ENCODE data around the gene HDHD5.

HDHD5 gene

DNA sequence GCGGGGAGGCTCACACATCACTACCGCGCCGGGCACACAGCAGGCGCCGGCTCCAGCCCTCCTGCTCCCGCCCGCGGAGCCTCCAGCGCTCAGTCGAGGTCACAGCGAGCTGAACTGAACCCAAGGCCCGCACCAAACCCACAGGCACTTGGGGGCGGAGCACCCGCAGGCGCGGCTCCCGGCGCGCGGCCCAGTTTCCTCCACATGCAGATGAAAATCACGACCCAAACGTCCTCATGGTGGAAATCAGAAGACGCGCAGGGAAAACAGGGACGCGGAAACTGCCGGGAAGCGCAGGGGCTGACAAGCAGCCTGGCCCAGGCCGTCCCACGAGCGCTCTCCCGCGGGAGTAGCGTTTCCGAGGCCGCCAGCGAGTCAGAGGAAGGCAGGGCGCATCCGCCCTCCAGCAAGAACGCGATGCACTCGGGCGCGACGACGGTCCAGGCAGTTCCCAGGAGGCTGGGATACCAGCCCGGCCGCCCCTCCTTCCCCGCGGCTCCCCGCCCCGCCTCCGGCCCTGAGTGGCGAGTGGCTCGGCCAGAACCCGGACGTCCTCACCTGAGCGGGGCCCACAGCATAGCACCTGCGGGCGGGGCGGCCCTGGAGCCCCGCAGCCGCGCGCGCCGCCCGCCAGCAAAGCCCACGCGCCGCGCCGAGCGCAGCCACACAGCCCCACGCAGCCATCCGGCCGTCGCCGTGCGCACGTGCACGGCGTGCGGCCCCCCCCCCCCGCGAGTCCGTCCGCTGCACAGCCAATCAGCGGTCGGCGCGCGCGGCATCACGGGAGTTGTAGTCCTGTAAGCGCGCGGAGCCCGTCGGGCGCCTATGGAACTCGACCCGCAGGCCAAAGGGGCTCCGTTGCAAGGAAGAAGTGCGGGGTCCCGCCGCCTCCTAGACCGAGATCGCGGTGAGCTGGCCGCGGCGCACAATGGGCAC lies at the start of gene HDHD5:
HDHD5 (minus strand) TSS at position 710 of the 936 bp plus-strand sequence; CDS start at position 684, 26 bp downstream.
- peak; percentile 89 for DNase-seq

DNA sequence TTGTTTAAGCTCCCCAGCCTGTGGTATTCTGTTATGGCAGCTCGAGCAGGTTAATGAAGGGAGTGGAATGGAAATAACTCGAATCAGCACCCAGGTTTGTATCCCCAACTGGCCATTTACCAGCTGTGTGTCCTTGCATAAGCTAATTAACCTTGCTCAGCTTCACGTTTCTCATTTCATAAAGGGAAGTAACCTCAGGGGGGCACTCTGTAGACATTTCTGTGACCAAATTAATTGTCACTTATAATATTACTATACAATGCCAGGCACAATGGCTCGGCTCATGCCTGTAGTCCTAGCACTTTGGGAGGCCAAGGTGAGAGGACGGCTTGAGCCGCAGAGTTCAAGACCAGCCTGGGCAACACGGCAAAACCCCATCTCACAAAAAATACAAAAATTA lies 46.4 kb upstream of the HDHD5 start:
- DNase-seq, result no peak

DNA sequence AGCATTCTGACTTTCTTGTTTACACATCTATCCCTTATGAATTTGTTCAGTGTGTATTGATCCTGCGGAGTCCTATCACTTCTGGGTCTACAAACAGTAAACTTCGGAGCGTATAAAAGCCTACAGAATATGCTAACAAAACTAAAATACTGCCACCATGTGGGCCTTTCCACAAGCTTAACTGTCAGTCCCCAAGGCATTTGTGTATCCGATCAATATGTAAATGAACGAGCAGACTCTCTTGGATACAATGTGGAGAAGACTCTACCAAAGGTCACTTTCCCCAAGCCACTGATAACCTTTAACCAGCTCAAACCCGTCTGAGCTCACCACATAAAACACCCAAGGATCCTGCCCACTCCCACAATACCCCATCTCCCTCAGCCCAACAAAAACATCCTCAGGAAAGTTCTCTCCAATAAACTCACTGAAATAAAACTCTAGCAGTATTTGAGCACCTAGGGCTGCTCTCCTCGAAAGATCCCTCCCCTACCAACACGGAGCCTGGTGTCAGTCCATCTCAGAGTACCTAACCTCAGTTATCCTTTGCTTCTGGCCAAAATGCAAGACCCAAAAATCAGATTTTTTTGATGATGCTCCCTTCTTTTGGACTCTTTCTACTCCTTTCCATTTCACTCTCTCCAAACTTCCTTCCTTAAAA lies 42.3 kb upstream of the HDHD5 start:
- peak; percentile 10 for DNase-seq

DNA sequence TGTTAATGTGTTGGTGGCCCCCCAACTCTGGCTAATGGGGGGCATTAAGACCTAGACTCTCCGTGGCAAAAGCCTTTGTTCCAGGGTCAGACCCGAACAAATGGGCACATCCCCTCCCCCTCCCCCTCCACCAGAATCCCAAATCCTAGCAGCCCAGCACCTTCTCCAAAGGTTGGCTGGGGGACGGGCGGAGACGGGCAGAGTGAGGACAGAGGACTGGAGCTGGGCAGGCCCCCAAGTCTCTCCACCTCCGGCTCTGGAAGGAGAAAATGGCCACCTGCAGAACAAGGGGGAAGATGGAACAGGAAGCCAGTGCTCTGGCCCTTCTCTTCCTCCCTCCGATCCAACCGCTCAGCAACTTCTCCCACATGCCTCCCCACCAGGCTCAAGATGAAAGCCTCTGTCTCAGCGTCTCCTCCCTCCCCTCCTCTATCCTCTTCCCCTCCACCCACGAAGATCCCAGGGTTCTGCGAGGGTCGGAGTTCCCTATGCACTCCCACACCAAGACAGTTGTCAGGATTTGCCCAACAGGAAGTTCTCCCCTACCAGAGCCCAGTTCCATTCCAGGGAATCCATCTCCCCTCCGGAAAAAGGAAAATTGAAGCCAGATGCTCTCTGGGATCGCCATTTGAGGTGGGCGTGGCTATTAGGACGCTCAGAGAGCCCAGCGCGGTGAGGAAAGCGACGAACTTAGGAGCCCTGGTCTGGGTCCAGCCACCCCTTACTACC lies 40.1 kb upstream of the HDHD5 start:
- peak; percentile 13 for DNase-seq

DNA sequence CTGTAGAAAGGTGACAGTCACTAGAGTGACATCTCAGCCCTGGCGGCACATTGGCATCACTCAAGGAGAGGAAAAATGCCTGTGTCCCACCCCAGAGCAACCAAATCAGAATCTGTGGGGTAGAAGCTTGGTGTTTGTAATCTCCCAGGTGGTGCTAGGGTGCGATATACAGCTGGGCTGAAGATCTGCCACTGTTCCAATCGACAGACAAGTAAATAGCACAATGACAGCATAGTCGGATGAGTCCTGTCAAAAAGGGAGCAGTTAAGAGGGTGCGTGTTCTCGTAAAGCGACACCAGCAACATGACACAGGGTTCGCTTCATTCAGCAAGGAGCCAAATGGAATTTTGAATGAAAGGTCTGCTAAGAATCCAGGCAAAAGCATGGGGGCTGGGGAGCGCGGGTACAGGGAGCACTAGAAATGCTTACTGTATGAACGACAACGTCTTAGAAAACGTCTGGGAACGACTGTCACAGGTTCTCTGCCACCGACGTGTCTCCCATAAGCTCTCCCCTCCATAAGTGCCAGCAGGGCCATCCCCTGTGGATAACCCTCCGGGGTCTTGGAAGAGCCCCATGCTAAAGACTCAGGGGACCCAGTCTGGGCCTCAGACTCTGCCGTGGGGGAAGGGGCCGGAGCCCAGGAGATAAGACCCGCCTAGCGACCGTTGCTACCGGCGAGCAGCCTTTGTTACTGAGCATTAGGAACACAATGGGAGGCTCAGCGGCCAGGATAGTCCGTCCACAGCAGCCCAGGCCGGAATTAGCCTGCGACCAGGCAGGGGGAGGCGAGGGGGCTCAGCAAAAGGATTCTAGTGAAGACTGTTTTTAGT lies 39.3 kb upstream of the HDHD5 start:
- no peak for DNase-seq

- no peak for DNase-seq
These were observed 35.1 kb upstream of the HDHD5 start for GRCh38 chr22:17194213-17194612.

- DNase-seq, result no peak
These were observed 33.1 kb upstream of the HDHD5 start for GRCh38 chr22:17192186-17192585.

- no peak for DNase-seq
These were observed 32.2 kb upstream of the HDHD5 start for GRCh38 chr22:17191163-17191784.

GRCh38 chr22:17190702-17191101 lies 31.6 kb upstream of the HDHD5 start:
- DNase-seq, result no peak

GRCh38 chr22:17176715-17177114 lies 17.6 kb upstream of the HDHD5 start:
- DNase-seq, result no peak

DNA sequence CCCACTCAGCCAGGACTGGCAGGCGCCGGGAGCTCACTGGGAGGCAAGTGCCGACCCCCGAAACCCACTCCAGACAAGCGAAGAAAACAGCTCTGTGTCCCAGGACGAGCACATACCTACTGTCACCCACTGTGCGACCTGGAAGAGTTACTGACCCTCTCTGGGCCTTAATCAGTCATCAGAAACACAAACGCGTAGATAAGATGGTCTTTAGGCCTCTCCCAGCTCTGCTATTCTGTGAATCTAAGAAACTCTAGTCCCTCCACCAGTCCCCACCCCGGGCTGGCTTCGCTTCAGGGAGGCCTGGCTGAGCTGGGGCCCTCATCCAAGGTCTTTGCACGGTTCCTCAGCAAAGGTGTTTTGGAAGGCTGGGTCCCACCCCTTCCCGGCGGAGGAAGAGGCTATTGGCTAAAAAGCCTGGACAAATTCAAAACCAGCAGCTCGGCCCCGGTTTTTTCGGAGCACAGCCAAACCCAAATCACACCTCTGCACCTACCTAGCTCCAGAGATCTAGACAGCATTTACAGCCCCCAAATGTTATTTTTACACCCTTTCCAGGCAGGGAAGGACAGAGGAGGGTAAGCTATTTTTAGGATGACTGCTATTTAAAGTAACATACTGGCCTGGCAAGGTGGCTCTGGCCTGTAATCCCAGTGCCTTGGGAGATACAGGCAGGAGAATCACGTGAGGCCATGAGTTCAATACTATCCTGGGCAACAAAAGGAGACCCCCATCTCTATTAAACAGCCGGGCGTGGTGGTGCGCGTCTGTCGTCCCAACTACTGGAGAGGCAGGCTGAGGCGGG lies 13.2 kb upstream of the HDHD5 start:
- DNase-seq, result no peak

DNA sequence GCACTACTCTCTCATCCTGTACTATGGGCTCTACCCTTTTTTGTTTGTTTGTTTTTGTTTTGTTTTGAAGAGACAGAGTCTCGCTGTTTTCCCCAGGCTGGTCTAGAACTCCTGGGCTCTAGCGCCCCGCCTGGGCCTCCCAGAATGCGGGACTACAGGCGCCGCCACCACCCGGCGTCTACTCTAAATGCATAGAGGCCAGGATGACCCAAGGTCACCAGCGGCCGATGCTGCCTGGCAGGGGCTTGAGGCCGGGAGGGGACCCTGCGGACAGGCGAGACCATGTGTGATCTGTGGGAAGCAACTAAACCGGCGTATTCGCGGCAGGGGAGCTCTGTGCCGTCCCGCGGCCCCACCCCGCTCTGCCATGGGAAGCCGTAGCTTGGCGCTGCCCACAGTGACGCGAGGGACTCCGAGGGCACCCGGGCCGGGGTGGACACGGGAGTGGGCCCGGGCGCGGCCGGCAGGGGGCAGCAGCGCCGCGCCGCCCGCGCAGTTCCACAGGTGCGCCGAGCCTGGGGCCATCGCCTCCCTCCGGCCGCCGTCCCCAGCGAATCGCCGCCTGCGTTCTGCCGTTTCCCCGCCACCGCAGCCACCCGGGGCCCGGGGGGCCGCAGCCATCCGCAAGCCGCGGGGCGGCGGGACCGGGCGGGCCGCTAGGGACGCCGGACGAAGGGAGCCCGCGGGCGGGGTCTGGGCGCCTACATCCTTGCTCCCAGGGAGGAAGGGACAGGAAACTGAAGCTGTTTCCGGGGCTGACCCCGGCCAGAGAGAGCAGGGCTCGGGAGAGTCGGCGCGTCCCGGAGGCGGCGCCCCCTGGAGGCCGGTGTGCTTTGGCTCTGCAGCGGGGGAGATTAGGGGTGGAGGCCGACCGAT lies 12.3 kb upstream of the HDHD5 start:
- peak; percentile 89 for DNase-seq

- DNase-seq, result peak; percentile 50
These were observed 8.4 kb upstream of the HDHD5 start for GRCh38 chr22:17167486-17167885.

GRCh38 chr22:17164392-17165024 lies 5.4 kb upstream of the HDHD5 start:
- DNase-seq, result no peak

GRCh38 chr22:17162731-17163130 lies 3.7 kb upstream of the HDHD5 start:
- DNase-seq, result no peak

DNA sequence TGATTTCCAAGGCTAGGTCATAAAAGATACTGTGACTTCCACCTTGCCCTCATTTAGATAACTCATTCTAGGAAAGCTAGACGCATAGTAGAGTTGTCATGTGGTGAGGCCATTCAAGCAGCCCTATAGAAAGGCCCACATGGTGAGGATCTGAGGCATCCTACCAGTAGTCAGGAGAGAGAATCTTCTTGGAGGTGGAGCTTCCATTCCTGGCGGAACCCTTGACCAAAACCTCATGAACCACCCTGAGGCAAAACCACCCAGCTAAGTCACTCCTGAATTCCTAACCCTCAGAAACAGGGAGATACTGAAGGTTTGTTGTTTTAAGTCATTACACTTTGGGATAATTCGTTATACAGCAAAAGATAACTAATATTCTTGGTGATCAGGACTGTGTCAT lies 2.9 kb upstream of the HDHD5 start:
- DNase-seq, result no peak

GRCh38 chr22:17159504-17159951 lies 451 bp upstream of the HDHD5 start:
- DNase-seq, result peak; percentile 44

DNA sequence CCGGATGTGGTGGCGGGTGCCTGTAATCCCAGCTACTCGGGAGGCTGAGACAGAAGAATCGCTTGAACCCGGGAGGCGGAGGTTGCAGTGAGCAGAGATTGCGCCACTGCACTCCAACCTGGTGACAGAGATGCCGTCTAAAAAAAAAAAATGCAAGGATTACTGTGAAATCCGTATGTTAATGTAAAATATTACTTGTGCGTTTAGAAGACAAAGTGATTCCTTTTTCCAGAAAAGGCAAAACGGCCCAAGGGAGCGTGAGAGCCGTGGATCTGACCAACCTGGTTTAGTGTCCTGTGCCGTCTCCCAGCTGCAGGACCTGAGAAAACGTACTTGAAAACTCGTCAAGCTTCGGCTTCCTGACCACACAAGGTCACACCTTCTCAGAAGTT lies 905 bp downstream of the HDHD5 start:
- no peak for DNase-seq

DNA sequence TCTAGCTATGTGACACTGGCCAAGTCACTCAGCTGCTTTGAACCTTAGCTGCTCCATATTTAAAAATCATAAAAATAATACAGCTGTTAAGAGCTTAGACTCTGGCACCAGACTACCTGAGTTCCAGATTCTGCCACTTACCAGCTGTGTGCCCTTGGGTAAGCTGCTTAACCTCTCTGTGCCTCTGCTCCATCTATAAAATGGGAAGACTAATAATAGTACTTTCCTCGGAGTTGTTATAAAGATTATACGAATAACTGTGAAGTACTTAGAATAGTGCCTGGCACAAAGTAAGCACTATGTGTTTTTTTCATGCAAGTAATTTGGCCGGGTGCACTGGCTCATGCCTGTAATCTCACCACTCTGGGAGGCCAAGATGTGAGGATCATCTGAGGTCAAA lies 1.4 kb downstream of the HDHD5 start:
- DNase-seq, result no peak

- no peak for DNase-seq
These were observed 3.1 kb downstream of the HDHD5 start for GRCh38 chr22:17155941-17156340.

Data from midbrain (tissue), 1 donor.